NCI-H524 treated with DMSO at 0.1 percent for 48 hours (cell line): Measurements from ENCODE around the gene HNRNPC.
"Not testable (repeated sequence)": the region's sequence is repeated elsewhere in the genome, so short reads cannot be mapped to it uniquely, and the experiment has no call there.

Experiments used
- DNase-seq: peaks from one replicate; lab custom pipeline; 2025; lab: John Stamatoyannopoulos, UW

The HNRNPC gene

DNA sequence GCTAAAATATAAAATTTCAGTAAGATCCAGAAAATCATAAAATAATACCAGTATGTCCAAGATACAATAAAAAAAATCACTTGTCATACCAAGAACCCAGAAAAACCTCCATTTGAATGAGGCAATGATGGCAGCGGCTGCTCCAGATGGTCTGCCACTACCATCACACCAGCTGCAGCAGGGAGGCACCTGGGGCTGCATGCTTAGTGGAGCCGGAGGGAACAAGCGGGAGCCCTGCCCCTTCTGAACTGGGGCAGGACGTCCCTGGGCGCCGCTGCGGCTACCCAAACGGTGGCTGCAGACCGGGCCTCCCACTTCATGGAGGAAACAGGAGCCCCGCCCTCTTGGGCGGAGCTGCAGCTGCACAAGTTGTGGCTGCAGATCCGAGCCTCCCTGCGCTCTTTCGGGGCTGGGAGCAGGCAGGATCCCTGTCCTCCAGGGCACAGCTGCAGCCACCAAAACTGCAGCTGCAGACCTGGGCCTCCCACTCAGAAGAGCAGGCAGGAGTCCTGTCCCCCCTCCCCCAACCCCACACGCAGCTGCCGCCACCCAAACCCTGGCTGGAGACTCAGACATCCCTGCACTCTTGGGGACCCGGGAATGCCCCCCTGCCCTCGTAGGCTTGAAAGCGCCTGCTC is 77.3 kb downstream of the HNRNPC start:
- DNase-seq, result peak; percentile 77

- DNase-seq, result no peak
Measured at GRCh38 chr14:21191261-21191808, 77.9 kb downstream of the HNRNPC start.

DNA sequence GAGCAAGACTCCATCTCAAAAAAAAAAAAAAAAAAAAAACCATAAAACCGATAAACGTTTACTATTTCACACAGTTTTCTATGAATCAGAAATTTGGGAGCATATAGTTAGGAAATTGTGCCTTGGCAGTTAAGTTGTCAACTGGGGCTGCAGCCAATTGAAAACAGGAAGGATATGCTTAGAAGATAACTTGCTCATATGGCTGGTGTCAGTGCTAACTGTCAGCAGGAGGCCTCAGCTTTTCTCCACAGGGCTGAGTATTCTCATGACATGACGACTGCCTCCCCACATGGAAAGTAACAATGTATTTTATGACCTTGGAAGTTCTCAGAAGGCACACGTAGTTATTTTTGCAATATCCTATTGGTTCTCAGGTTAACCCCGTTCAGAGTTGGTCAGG is 83.8 kb downstream of the HNRNPC start:
- DNase-seq, result no peak

DNA sequence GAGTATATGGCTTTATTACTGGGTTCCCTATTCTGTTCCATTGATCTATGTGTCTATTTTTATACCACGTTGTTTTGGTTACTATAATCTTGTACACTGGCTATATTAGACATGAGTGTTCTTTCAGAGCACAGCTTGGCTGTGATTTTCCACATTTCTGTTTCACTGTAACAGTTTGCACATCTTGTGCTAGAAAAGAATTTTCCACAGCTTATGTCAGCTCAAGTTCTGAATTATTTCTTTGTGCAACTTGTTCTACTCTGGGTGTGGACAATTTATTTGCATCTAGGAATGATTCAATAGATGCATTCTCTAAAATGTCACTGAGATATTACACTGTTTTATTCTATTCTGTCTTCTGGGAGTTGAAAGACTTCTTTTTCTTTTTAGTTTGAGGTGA is 85.0 kb downstream of the HNRNPC start:
- DNase-seq, result no peak

GRCh38 chr14:21182166-21182565 is 87.1 kb downstream of the HNRNPC start:
- DNase-seq, result no peak

DNA sequence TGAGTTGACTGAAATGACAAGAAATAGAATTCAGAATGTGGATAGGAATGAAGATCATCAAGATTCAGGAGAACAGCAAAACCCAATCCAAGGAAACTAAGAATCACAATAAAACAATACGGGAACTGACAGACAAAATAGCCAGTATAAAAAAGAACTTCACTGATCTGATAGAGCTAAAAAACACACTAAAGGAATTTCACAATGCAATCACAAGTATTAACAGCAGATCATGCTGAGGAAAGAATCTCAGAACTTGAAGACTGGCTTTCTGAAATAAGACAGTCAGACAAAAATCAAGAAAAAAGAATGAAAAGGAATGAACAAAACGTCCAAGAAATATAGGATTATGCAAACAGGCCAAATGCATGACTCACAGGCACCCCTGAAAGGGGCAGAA is 98.1 kb downstream of the HNRNPC start:
- DNase-seq, result no peak

DNA sequence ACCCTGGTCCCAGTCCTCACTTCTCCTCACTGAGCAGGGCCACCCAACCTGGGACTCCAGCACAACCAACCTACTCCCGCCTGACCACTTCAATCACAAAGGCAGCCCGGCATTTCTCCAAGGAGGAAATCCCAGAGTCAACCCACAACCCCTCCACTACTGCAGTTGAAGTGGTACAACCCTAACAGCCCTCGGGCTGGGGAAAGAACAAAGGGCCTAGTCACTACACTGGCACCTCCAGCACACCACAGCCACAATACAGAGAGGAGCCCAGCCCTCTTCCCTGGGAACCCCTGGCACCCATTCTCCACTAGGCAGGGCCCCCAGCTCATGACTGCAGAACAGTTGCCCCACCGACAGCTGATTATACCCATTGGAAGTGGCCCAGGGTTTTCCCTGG is 99.7 kb downstream of the HNRNPC start:
- DNase-seq, result no peak

DNA sequence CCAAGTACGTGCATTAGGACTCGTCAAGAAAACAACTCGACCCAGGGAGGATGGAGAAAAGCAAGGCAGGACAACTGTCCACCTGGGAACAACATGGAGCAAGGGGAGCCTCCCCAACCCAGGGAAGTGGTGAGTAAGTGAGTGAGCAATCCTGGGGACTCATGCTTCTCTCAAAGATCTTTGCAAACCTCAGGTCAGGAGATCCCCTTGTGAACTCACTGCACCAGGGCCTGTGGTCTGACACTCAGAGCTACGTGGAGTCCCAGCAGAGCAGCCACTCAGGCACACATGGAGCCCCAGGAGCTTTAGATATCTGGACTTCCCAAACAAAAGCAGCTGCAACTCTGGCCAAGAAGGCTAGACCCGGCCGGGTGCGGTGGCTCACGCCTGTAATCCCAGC is 101.2 kb downstream of the HNRNPC start:
- no peak for DNase-seq

DNA sequence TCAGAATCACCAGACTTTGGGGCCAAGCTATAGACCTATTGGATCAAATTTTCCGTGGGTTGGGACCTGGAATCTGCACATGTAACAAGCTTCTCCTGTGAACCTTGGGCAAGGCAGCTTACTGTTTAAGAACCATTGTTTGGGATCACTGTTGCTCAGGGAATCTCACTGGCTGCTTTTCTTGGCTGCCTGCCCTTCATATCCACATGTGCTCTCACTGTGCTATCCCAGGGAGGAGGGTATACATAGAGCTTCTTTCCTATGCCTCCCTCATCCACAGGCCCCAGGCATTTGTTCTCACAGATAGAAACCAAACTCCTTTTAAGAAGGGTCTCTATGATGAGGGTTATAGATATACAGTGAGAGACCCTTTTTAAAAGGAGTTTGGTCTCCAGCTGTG is 103.6 kb downstream of the HNRNPC start:
- not testable (repeated sequence) for DNase-seq

GRCh38 chr14:21165002-21165605 is 104.1 kb downstream of the HNRNPC start:
- DNase-seq, result not testable (repeated sequence)

DNA sequence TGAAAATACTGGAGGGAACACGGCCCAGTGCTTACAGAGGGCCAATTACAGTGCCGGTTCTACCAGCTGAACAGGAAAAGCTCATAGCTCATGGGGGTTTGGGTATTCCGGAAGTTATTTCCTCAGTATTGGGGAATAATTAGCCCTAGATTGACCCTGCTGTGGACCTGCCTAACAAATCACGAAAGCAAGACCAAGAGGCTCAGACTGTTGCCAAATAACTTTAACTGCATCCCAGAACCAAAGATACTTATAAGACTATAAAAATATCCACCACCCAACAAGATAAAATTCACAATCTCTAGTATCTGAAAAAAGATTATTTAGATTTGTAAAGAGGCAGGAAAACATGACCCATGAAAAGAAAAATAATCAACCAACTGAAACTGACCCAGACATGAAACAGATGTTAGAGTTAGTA is 105.4 kb downstream of the HNRNPC start:
- DNase-seq, result no peak

GRCh38 chr14:21162081-21162480 is 107.2 kb downstream of the HNRNPC start:
- DNase-seq, result no peak

- no peak for DNase-seq
Measured at GRCh38 chr14:21160061-21160610, 109.1 kb downstream of the HNRNPC start.
